Skin of body (tissue), 2 donors: ENCODE measurements around the gene ASAP2. TPM values are rescaled to one million over a fixed set of nuclear protein-coding genes. Genes with fewer than 3 reads are reported as not detected.

Experiments used
- DNase-seq: peaks from one replicate; lab custom pipeline; 2025; lab: John Stamatoyannopoulos, UW
- total RNA-seq: library from RNA; depleted of rRNA; stranded (reverse); fragments of >200 nt; gene quantifications from one replicate; pipeline ENCODE4 v1.2.3, GENCODE V29; 2014

ASAP2 gene
- total RNA-seq, 1 donor from 2014 or later = 19.0 TPM

GRCh38 chr2:9422321-9423099, 215.9 kb downstream of the ASAP2 start:
- no peak for DNase-seq

- peak; percentile 98 for DNase-seq
These were observed 216.7 kb downstream of the ASAP2 start, which contains the start of the genes CPSF3 and ITGB1BP1 for GRCh38 chr2:9423100-9423921. TSS of gene CPSF3 (plus strand) at chr2:9423654. CDS start at chr2:9423774, 120 bp downstream. TSS of gene ITGB1BP1 (minus strand) at chr2:9423528. CDS start at chr2:9418697, 4,831 bp downstream.

- no peak for DNase-seq
These were observed 217.3 kb downstream of the ASAP2 start for GRCh38 chr2:9423922-9424272.

GRCh38 chr2:9424447-9425164, 218.0 kb downstream of the ASAP2 start:
- no peak for DNase-seq

GRCh38 chr2:9428965-9429577, 222.5 kb downstream of the ASAP2 start:
- no peak for DNase-seq

GRCh38 chr2:9430316-9431293, 224.0 kb downstream of the ASAP2 start:
- DNase-seq = no peak

- no peak for DNase-seq
These were observed 227.9 kb downstream of the ASAP2 start for GRCh38 chr2:9434489-9434888.

- no peak for DNase-seq
These were observed 232.9 kb downstream of the ASAP2 start for GRCh38 chr2:9439536-9439935.

GRCh38 chr2:9440058-9440727, 233.6 kb downstream of the ASAP2 start:
- peak; percentile 70 for DNase-seq

- no peak for DNase-seq
These were observed 234.9 kb downstream of the ASAP2 start for GRCh38 chr2:9441556-9441955.

- DNase-seq = no peak
These were observed 236.9 kb downstream of the ASAP2 start for GRCh38 chr2:9443526-9443925.

- DNase-seq = no peak
These were observed 238.5 kb downstream of the ASAP2 start for GRCh38 chr2:9445089-9445488.

- DNase-seq = no peak
These were observed 244.6 kb downstream of the ASAP2 start for GRCh38 chr2:9451231-9451630.

Other genes starting within 250 kb of the ASAP2 start
- gene MBOAT2, start 203.1 kb upstream of the ASAP2 start, total RNA-seq = 40.3 TPM
- 39.1 TPM for gene ITGB1BP1, start 216.7 kb downstream of the ASAP2 start, total RNA-seq
- 38.4 TPM for gene CPSF3, start 216.8 kb downstream of the ASAP2 start, total RNA-seq